K562 (cell line): ENCODE data around the gene ATG4D. TPM values are rescaled to one million over a fixed set of nuclear protein-coding genes. Genes with fewer than 3 reads are reported as not detected.

Experiments used
- ATAC-seq: fragments of 200-7000 bp; cut with Tn5 transposase; 3 replicates; pipeline ENCODE4 v1.9.1; 2020; ENCODE audit warnings: moderate library complexity
- BruUV-seq: library from RNA; stranded (reverse); fragments of 400-500 nt; replicated peaks from 2 replicates; lab custom pipeline; 2021; lab: Mats Ljungman, UMichigan
- CTCF ChIA-PET: fragments of 300-600 bp; formaldehyde crosslinking; extraction: SDS; loops from one replicate; lab custom pipeline; 2021; ENCODE audit warnings: low intra/inter-chr PET ratio; lab: Yijun Ruan, JAX
- POLR2A ChIA-PET: fragments of 300-600, 350-650 bp; sonication (Branson Sonifier 250); formaldehyde crosslinking; extraction: SDS; loops from one replicate; lab custom pipeline; 2021; ENCODE audit warnings: antibody characterized with exemption, inconsistent platforms; lab: Yijun Ruan, JAX
- DNase-seq, 4 experiments: peaks; one replicate each; pipeline versions ENCODE4 v3.0.0 to v3.0.0-alpha.2; 2011 to 2018; ENCODE audit warnings: low spot score in 3 of 4, mixed read lengths in 3 of 4; ENCODE audit errors: extremely low read depth in 1 of 4
- FAIRE-seq: peaks from 2 replicates; lab custom pipeline; 2011; peaks lifted over from hg19 to GRCh38; lab: Jason Lieb, UNC
- H2AFZ ChIP-seq: 2 replicates; pipeline ENCODE4 v1.6.0; 2011; ENCODE audit warnings: low read depth, low read length, control low read depth, inconsistent platforms
- H3K27ac ChIP-seq: fragments of 200-600 bp; 3 replicates; pipeline ENCODE4 v1.8.0; 2011; ENCODE audit warnings: low read depth, mild to moderate bottlenecking, control low read depth, inconsistent platforms, low read length, moderate library complexity, mixed read lengths; ENCODE audit errors: extremely low read depth
- H3K27me3 ChIP-seq, 2 experiments: fragments of 300-600 bp in 1 of 2; 2 replicates in 1 of 2; 3 replicates in 1 of 2; pipeline versions ENCODE4 v1.6.0 to v1.8.0; 2011; ENCODE audit warnings: inconsistent platforms in 2 of 2, low read length in 2 of 2, mild to moderate bottlenecking in 1 of 2, mixed read lengths in 1 of 2, moderate library complexity in 1 of 2; ENCODE audit not compliant: control insufficient read depth in 2 of 2, insufficient read depth in 2 of 2
- H3K36me3 ChIP-seq: fragments of 300-600 bp; 3 replicates; pipeline ENCODE4 v1.8.0; 2011; ENCODE audit warnings: mild to moderate bottlenecking, low read length, inconsistent platforms; ENCODE audit not compliant: control insufficient read depth, insufficient read depth
- H3K4me1 ChIP-seq, 2 experiments: fragments of 200-600 bp in 1 of 2; replicated peaks in 1 of 2; 2 replicates in 1 of 2; 3 replicates in 1 of 2; pipeline versions ENCODE4 v1.5.1 to v1.8.0; 2011; ENCODE audit warnings: inconsistent platforms in 2 of 2, low read length in 2 of 2, mild to moderate bottlenecking in 1 of 2, mixed read lengths in 1 of 2, moderate library complexity in 1 of 2; ENCODE audit not compliant: control insufficient read depth in 2 of 2, insufficient read depth in 2 of 2
- H3K4me2 ChIP-seq: 2 replicates; pipeline ENCODE4 v1.6.1; 2011; ENCODE audit warnings: low read length, control low read depth, inconsistent platforms, mixed read lengths; ENCODE audit not compliant: insufficient read depth
- H3K4me3 ChIP-seq: fragments of 200-600 bp; sonication (generic), shearing (Covaris generic); 2 replicates; pipeline ENCODE4 v1.5.1; 2016; ENCODE audit warnings: control low read depth, inconsistent platforms
- H3K79me2 ChIP-seq: fragments of 200-600 bp; 3 replicates; pipeline ENCODE4 v1.8.0; 2011; ENCODE audit warnings: low read length, inconsistent platforms; ENCODE audit not compliant: control insufficient read depth, insufficient read depth
- H3K9ac ChIP-seq, 2 experiments: 2 replicates each; pipeline versions ENCODE4 v1.6.0 to v1.6.1; 2011; ENCODE audit warnings: low read depth in 2 of 2, low read length in 2 of 2, control low read depth in 1 of 2, inconsistent platforms in 1 of 2, mild to moderate bottlenecking in 1 of 2, mixed read lengths in 1 of 2; ENCODE audit not compliant: insufficient read depth in 1 of 2
- H3K9me1 ChIP-seq: one replicate; pipeline ENCODE4 v1.6.0; 2011; ENCODE audit warnings: inconsistent platforms, mild to moderate bottlenecking, low read length, moderate library complexity; ENCODE audit not compliant: control insufficient read depth, insufficient read depth
- H3K9me3 ChIP-seq: replicated peaks from 2 replicates; pipeline ENCODE4 v1.5.1; 2011; ENCODE audit warnings: low read depth, low read length, inconsistent platforms; ENCODE audit not compliant: control insufficient read depth, insufficient read depth
- H4K20me1 ChIP-seq: replicated peaks from 2 replicates; pipeline ENCODE4 v1.6.1; 2011; ENCODE audit warnings: low read length, inconsistent platforms, mixed read lengths; ENCODE audit not compliant: control insufficient read depth, insufficient read depth
- ARHGAP35 ChIP-seq: fragments of 450-650 bp; IDR thresholded peaks from 2 replicates; pipeline ENCODE4 v1.6.1; 2018; ENCODE audit not compliant: partially characterized antibody
- DLX4 ChIP-seq: fragments of 250-450 bp; sonication (Bioruptor Pico); IDR thresholded peaks from 2 replicates; pipeline ENCODE4 v1.6.1; 2021; ENCODE audit warnings: mild to moderate bottlenecking
- KDM2B ChIP-seq: fragments of 250-450 bp; sonication (Bioruptor Pico); IDR thresholded peaks from 2 replicates; pipeline ENCODE4 v1.8.0; 2021; ENCODE audit warnings: mild to moderate bottlenecking, moderate library complexity
- MIER1 ChIP-seq: fragments of 450-650 bp; IDR thresholded peaks from 2 replicates; pipeline ENCODE4 v1.6.1; 2016; ENCODE audit warnings: antibody characterized with exemption, mild to moderate bottlenecking, low read depth
- RAD21 ChIP-seq, 2 experiments: fragments of 250-450 bp in 1 of 2; fragments of 450-650 bp in 1 of 2; sonication (Bioruptor Pico) in 1 of 2; formaldehyde crosslinking in 1 of 2; IDR thresholded peaks in 1 of 2; conservative IDR thresholded peaks in 1 of 2; 2 replicates each; pipeline versions ENCODE4 v1.4.0 to v1.8.0; 2020 to 2022; ENCODE audit warnings: mild to moderate bottlenecking in 2 of 2, moderate library complexity in 1 of 2
- ZNF766 ChIP-seq: fragments of 200-800 bp; sonication (Bioruptor generic); conservative IDR thresholded peaks from 2 replicates; pipeline ENCODE4 v1.6.1; 2016; ENCODE audit warnings: missing genetic modification characterization, missing compliant biosample characterization
- WGBS: fragments of 100-300 bp; shearing (Covaris generic); methylation state at CpG from one replicate; pipeline ENCODE4 v1.1.6; 2016; ENCODE audit warnings: low coverage, mixed read lengths; ENCODE audit not compliant: insufficient coverage; ENCODE audit errors: missing lambda C conversion rate; 5-methylcytosine and 5-hydroxymethylcytosine counted together
- in situ Hi-C: fragments of 300-500 bp; cut with MboI; formaldehyde crosslinking; loops from 4 replicates; pipeline ENCODE4 v1.15.0; 2018; ENCODE audit warnings: inconsistent platforms, mixed read lengths
- intact Hi-C: fragments of 100-400 bp; cut with micrococcal nuclease; formaldehyde crosslinking; loops from 2 replicates; pipeline ENCODE4 v1.14.2; 2022
- polyA plus RNA-seq, 8 experiments: library from polyadenylated mRNA; depleted of rRNA in 4 of 8; stranded (reverse) in 5 of 8; unstranded in 3 of 8; fragments of >200 nt; fragmentation: Nextera tagmentation in 2 of 8; fragmentation: Illumina TruSeq in 1 of 8; extraction: Ambion mirVana in 2 of 8; extraction: Trizol in 1 of 8; gene quantifications; 2 replicates each; pipeline versions ENCODE4 v1.2.1 to v1.2.3, GENCODE V29; 2011 to 2014; ENCODE audit warnings: inconsistent platforms in 1 of 8, missing spikeins in 1 of 8
- total RNA-seq, 7 experiments: library from RNA; depleted of rRNA in 6 of 7; stranded (reverse); fragments of >200 nt in 6 of 7; fragmentation: Illumina TruSeq in 2 of 7; extraction: Trizol in 2 of 7; gene quantifications; 2 replicates each; pipeline versions ENCODE4 v1.2.1 to v1.2.3, GENCODE V29; 2011 to 2021; ENCODE audit warnings: low replicate concordance in 1 of 7
- TF ChIP-seq, protein P1 (sequence below): fragments of 450-650 bp; IDR thresholded peaks from 2 replicates; pipeline ENCODE4 v1.6.1; 2016; ENCODE audit warnings: borderline replicate concordance

Gene ATG4D
- total and polyA plus RNA-seq, 9 of the 15 experiments (the other 6 are each of a cell fraction or from before 2014, with no cell fraction given): 0.51 to 66.1 (median 22.9) TPM

GRCh38 chr19:10565567-10566407 lies 22.1 kb downstream of the ATG4D start, which contains the start of gene KRI1 (continued):
- no peak for TF ChIP-seq DLX4

DNA sequence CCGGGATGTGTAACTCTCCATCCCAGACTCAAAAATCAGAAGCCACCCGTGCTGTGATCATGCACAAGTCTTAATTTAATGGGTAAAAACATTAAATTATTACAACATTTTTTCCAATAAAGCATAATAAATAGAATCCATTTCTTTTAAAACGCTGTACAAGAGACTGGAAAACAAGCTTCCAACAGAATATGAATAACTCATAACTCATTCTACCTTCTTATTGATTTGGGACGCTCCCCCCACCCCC lies 22.6 kb downstream of the ATG4D start:
- CTCF ChIA-PET: interaction anchor here (2.1 kb wide), 1 partner anchor 25 kb away, joined by 4 read pairs; no protein-coding TSS in a partner anchor
- WGBS: 4% methylated on average over 4 of the region's 4 CpGs

More for the DNA sequence above, 22.6 kb downstream of the ATG4D start:
- no peaks in the 10 kb centered on the region for H3K9me1 ChIP-seq
- no TSS peak for BruUV-seq
- H3K9me3 ChIP-seq: no peaks in the 10 kb centered on the region
- peak overlapping the region; percentile 9 to 79; a peak in 3 of 4 replicates for H3K9ac ChIP-seq
- H3K36me3 ChIP-seq: peaks cover 22% of the 10 kb centered on the region; the same call in 2 of the 3 replicates
- 0 out of 2 replicates have a peak overlapping the region, but pooled peaks have one; percentile 15 for H2AFZ ChIP-seq
- FAIRE-seq (no peak), ATAC-seq (no peak), DNase-seq (no peak)
- no peaks in the 10 kb centered on the region for H4K20me1 ChIP-seq
- H3K4me3 ChIP-seq: peak overlapping the region; percentile 83
- POLR2A ChIA-PET: interaction anchor here (0.7 to 2.1 kb wide), 5 partner anchors 11 to 68 kb away, joined by 3 to 14 read pairs (median 3); no protein-coding TSS in a partner anchor
- peak overlapping the region; percentile 14 for H3K27ac ChIP-seq
- H3K4me1 ChIP-seq: peaks cover 29 to 49% of the 10 kb centered on the region in 2 experiments
- in situ Hi-C loops: no loop called here
- no peaks in the 10 kb centered on the region for H3K27me3 ChIP-seq
- H3K79me2 ChIP-seq: peaks cover 28% of the 10 kb centered on the region
- H3K4me2 ChIP-seq: peak overlapping the region; percentile 79
- intact Hi-C loops: loop anchor here (5.0 kb wide), 2 partner anchors 86 to 89 kb away; partner anchors contain the start of gene ILF3
- no peak for TF ChIP-seq ARHGAP35
- TF ChIP-seq KDM2B: no peak
- TF ChIP-seq, protein P1, sequence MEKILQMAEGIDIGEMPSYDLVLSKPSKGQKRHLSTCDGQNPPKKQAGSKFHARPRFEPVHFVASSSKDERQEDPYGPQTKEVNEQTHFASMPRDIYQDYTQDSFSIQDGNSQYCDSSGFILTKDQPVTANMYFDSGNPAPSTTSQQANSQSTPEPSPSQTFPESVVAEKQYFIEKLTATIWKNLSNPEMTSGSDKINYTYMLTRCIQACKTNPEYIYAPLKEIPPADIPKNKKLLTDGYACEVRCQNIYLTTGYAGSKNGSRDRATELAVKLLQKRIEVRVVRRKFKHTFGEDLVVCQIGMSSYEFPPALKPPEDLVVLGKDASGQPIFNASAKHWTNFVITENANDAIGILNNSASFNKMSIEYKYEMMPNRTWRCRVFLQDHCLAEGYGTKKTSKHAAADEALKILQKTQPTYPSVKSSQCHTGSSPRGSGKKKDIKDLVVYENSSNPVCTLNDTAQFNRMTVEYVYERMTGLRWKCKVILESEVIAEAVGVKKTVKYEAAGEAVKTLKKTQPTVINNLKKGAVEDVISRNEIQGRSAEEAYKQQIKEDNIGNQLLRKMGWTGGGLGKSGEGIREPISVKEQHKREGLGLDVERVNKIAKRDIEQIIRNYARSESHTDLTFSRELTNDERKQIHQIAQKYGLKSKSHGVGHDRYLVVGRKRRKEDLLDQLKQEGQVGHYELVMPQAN: 0 out of 2 replicates have a peak, but pooled peaks have one; percentile 1
- TF ChIP-seq ZNF766 (CRISPR knock-in tag): 0 out of 2 replicates have a peak, but pooled peaks have one; percentile 5
- TF ChIP-seq RAD21 (CRISPR knock-in tag; conservative IDR thresholded peaks at IDR 0.05 in 1 of 2, IDR thresholded peaks at IDR 0.05 in 1 of 2): no peak
- 0 out of 2 replicates have a peak, but pooled peaks have one; percentile 52 for TF ChIP-seq MIER1
